Transverse colon (tissue), 4 donors: ENCODE results near the gene ICE2.
A peak's percentile ranks its signal among the peaks of the same experiment; 100 is the strongest.

Source experiments
- POLR2AphosphoS5 ChIP-seq, 3 donors: sonication (generic); formaldehyde crosslinking; IDR thresholded peaks; one replicate each; pipeline ENCODE4 v1.6.1; 2016; ENCODE audit warnings: antibody characterized with exemption in 3 of 3
- TF ChIP-seq, protein P1 (sequence below), 5 experiments: fragments of 200-600 bp in 3 of 5; fragments of 450-650 bp in 2 of 5; sonication (generic) in 3 of 5; IDR thresholded peaks; 1 replicate in 2 of 5; 2 replicates in 3 of 5; pipeline ENCODE4 v1.5.1; 2016 to 2017; ENCODE audit warnings: antibody characterized with exemption in 5 of 5, inconsistent platforms in 3 of 5, mild to moderate bottlenecking in 2 of 5, moderate library complexity in 1 of 5

DNA sequence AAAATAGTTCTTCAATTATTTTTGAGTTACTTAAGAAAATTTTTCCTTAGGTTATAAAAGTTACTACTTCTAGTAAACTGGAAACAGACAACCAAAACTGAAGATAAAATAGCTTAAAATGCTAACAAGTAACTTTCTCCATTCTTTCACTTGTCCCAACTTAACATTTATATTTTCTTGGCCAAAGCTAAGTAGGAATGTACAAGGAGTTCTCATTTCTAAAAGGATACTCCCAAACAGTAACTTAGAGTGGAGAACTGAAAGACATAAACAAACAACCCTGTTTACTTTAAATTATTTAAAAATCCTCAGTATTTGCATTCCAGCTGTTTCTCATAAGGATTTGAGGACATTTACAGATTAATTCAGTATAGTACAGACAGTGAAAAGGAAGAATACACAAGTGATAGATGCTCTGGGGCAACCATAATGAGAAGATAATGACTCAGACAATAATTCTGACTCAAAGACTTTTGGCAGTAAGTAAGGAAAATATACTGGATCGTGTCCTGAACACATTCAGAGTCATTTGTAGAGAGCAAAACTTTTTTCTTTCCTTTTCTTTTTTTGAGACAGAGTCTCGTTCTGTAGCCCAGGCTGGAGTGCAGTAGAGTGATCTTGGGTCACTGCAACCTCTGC, 52.0 kb downstream of the ICE2 start:
- TF ChIP-seq, protein P1, sequence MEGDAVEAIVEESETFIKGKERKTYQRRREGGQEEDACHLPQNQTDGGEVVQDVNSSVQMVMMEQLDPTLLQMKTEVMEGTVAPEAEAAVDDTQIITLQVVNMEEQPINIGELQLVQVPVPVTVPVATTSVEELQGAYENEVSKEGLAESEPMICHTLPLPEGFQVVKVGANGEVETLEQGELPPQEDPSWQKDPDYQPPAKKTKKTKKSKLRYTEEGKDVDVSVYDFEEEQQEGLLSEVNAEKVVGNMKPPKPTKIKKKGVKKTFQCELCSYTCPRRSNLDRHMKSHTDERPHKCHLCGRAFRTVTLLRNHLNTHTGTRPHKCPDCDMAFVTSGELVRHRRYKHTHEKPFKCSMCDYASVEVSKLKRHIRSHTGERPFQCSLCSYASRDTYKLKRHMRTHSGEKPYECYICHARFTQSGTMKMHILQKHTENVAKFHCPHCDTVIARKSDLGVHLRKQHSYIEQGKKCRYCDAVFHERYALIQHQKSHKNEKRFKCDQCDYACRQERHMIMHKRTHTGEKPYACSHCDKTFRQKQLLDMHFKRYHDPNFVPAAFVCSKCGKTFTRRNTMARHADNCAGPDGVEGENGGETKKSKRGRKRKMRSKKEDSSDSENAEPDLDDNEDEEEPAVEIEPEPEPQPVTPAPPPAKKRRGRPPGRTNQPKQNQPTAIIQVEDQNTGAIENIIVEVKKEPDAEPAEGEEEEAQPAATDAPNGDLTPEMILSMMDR (IDR thresholded peaks at IDR 0.05): no peak
- peak in 1 of 3 donors; percentile 23 for TF ChIP-seq POLR2AphosphoS5 (IDR thresholded peaks at IDR 0.05)
